ENCODE data around the gene YY1.
"Not testable (repeated sequence)": the region's sequence is repeated elsewhere in the genome, so short reads cannot be mapped to it uniquely, and the experiment has no call there.

The YY1 gene

GRCh38 chr14:100241279-100241678, 2.3 kb downstream of the YY1 start:
- no peak for DNase-seq (ENCODE audit: low read depth in 2 of 3, low spot score in 1 of 3)

DNA sequence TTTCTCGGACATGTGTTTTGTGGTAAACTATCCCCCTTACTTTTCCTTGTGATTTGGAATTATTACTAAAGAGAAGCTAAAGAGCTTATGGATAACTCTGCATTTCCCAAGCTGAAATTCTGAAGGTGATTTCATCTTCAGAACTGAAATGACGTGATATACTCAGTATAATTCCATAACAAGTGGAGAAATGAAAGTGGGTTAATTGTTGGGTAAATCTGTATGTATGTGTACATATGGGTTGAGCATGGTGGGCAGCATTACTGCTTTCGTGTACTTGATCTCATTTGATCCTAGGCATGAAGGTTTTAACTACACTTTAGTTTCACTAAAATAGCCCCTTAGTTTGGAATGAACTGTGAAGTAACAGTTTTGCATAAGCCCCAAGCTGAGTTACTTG, 4.1 kb downstream of the YY1 start:
- no peak for DNase-seq (ENCODE audit: low read depth in 2 of 3, low spot score in 1 of 3)

- peak in 1 of 3 donors; percentile 20 for DNase-seq (ENCODE audit: low read depth in 2 of 3, low spot score in 1 of 3)
Observed at GRCh38 chr14:100246809-100247428, 8.0 kb downstream of the YY1 start.

GRCh38 chr14:100250732-100251465, 12.0 kb downstream of the YY1 start:
- DNase-seq (ENCODE audit: low read depth in 2 of 3, low spot score in 1 of 3), result no peak

GRCh38 chr14:100252684-100253083, 13.7 kb downstream of the YY1 start:
- no peak for DNase-seq (ENCODE audit: low read depth in 2 of 3, low spot score in 1 of 3)

DNA sequence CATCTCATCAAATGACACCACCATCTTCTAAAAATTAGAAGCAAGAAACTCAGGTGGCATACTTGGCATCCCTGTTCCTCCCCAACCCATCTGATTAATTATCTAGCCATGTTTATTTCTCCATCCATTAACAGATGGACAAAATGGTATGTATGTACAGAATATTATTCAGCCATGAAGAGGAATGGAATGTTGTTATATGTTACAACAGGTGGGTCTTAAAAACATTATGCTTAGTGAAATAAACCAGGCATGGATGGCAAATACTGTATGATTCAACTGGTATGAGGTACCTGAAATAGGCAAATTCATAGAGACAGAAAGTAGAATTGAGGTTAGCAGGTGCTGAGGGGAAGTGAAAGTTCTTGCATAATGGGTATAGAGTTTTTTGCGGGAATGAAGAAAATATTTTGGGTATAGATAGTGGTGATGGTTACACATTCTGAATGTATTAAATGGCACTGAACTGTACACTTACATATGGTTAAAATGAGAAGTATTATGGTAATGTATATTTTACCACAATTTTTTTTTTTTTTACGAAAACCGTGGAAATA, 17.5 kb downstream of the YY1 start:
- DNase-seq (ENCODE audit: low read depth in 2 of 3, low spot score in 1 of 3), result no peak

DNA sequence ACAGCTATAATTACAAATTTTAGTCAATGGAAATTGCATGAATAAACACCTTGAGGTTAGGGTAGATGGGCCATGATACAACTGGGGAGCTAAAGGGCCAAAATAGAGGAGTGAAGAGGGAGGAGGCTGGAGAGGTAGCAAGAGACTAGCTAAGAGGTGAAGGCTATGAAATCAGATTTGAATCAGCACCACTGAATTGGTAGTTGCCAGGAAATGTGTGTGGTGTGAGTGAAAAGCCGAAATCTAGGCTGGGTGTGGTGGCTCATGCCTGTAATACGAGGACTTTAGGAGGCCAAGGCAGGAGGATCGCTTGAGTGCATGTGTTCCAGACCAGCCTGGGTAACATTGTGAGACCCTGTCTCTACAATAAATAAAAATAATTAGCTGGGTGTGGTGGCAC, 22.7 kb downstream of the YY1 start:
- no peak for DNase-seq (ENCODE audit: low read depth in 2 of 3, low spot score in 1 of 3)

- no peak for DNase-seq (ENCODE audit: low read depth in 2 of 3, low spot score in 1 of 3)
Observed at GRCh38 chr14:100262545-100262944, 23.6 kb downstream of the YY1 start.

DNA sequence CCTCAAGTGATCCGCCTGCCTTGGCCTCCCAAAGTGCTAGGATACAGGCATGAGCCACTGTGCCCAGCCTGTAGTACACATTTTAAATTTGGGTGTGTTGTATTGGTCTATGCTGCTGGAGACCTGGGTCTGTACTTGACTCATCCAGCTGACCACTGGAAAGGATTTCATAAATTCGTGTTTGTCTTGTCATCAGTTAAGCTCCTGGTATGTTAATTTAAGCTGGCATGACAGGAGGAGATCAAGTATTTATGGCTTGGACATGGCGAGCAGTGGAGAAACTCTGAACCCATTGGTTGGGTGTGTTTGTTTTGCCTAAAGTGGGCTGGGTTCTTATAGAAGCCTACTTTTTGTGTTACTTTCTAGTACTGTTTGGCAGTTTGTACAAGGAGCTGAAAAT, 24.2 kb downstream of the YY1 start:
- no peak for DNase-seq (ENCODE audit: low read depth in 2 of 3, low spot score in 1 of 3)

- no peak for DNase-seq (ENCODE audit: low read depth in 2 of 3, low spot score in 1 of 3)
Observed at GRCh38 chr14:100267990-100268389, 29.0 kb downstream of the YY1 start.

GRCh38 chr14:100268591-100269207, 29.8 kb downstream of the YY1 start:
- no peak for DNase-seq (ENCODE audit: low read depth in 2 of 3, low spot score in 1 of 3)

DNA sequence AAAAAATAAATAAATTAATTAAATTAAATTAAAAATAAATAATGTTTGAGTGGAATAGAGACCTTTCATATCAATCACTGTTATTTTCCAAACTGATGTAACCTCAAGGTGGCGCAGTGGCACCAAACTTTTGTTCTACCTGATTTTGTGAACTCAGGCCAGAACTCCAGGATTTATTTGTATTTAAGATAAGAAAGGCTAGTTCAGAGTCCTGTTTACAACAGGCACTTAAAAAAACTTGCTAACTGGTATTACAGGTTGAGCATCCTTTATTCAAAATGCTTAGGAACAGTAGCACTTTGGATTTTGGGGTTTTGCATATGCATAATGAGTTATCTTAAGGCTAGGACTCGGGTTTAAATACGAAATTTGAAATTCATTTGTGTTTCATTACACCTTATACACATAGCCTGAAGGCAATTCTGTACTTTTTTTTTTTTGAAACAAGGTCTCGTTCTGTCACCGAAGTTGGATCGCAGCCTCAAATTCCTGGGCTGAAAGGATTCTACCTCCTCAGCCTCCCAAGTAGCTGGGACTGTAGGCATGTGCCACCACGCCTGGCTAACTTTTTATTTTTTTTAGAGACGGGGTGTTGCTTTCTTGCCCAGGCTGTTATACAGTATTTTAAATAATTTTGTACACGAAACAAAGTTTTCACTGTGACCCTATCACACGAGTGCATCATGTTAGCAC, 32.4 kb downstream of the YY1 start:
- DNase-seq (ENCODE audit: low read depth in 2 of 3, low spot score in 1 of 3), result peak in 1 of 3 donors; percentile 18

DNA sequence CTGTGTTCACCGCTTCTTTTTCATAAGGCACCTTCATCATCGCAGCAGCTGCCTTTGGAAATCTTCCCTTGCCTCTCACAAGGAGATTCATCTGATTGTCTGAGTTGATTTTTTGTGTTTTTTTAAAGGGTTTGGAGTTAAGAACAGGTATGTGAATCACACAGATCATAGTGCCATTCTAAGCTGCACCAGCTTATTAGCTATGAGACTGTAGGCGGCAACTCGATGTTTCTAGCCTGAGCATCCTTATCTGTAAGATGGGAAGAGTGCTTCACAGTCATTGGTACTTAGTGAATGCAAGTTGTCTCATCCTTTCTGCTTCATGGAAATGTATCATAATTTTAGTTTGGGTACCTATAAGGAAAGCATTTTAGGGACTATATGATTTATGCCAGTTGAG, 35.3 kb downstream of the YY1 start:
- no peak for DNase-seq (ENCODE audit: low read depth in 2 of 3, low spot score in 1 of 3)

GRCh38 chr14:100275214-100275613, 36.3 kb downstream of the YY1 start:
- no peak for DNase-seq (ENCODE audit: low read depth in 2 of 3, low spot score in 1 of 3)

GRCh38 chr14:100278702-100279101, 39.8 kb downstream of the YY1 start:
- DNase-seq (ENCODE audit: low read depth in 2 of 3, low spot score in 1 of 3), result no peak

- no peak for DNase-seq (ENCODE audit: low read depth in 2 of 3, low spot score in 1 of 3)
Observed at GRCh38 chr14:100279133-100279532, 40.2 kb downstream of the YY1 start.

GRCh38 chr14:100279563-100279962, 40.6 kb downstream of the YY1 start:
- no peak for DNase-seq (ENCODE audit: low read depth in 2 of 3, low spot score in 1 of 3)

DNA sequence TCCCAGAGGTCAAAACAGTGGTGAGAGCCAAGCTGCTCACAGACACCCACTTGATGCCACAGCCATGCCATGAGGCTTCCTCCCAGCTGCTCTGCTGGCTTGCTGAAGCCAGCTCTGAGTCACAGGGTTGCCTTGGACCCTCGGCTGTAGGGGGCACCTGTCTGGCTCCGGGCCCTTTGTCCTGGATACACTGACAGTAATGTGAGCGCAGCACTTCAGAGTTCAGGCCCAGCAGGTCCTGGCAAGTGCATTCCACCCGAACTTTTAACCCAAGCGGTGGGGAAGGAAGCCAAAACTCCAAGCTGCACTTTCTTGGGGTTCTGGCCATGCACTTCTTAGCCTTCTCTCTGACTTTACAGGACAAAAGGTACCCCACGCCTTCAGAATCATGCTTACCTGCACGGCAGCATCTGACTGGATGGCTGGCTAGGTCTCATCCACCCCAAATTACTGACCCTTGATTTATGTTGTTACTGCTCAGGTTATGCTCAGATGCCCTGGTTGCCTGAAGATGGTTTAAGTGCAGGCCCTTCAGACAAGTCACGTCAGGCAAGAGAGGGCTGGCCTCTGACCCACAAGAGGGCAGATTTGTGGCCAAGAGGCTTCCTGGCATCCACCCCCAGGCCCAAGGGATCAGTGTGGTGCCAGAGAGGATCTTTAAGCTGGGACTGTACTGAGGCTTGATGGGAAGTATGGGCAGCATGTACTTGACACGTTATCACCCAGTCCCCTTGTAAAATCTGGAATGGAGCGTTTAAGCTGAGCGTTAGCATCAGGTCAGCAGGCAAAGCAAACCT, 42.5 kb downstream of the YY1 start:
- DNase-seq (ENCODE audit: low read depth in 2 of 3, low spot score in 1 of 3), result no peak

GRCh38 chr14:100282083-100282350, 43.1 kb downstream of the YY1 start:
- DNase-seq (ENCODE audit: low read depth in 2 of 3, low spot score in 1 of 3), result no peak

- DNase-seq (ENCODE audit: low read depth in 2 of 3, low spot score in 1 of 3), result no peak
Observed at GRCh38 chr14:100282766-100283419, 43.9 kb downstream of the YY1 start.

DNA sequence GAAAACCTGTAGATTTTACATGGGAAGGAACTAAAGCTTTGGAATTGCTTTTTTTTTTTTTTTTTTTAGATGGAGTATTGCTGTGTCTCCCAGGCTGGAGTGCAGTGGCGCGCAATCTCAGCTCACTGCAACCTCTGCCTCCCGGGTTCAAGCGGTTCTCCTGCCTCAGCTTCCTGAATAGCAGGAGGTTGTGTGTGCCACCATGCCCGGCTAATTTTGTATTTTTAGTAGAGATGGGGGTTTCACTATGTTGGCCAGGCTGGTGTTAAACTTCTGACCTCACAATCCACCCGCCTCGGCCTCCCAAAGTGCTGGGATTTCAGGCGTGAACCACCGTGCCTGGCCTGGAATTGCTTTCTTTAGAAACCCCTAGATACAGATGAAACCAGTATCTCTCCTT, 44.5 kb downstream of the YY1 start:
- not testable (repeated sequence) for DNase-seq (ENCODE audit: low read depth in 2 of 3, low spot score in 1 of 3)

Measured in stimulated activated CD4-positive, alpha-beta T cell treated with anti-CD3 and anti-CD28 coated beads, Interleukin-12 subunit alpha, Interleukin-12 subunit beta, amount 100 ng/mL, for 48 hours (primary cell).